Measurements from ENCODE around the gene MYO15A.

Gene MYO15A

GRCh38 chr17:18184143-18185031 is 75.8 kb downstream of the MYO15A start:
- Histone ChIP-seq H3K4me3 (ENCODE audit: low read depth in 1 of 2, low read length in 2 of 2) (peak overlapping the region; percentile 42 to 94), H3K79me2 (ENCODE audit: insufficient read depth, low read length) (peaks cover 60% of the 10 kb centered on the region), H3K4me1 (ENCODE audit: insufficient read depth, low read length) (peaks cover 64% of the 10 kb centered on the region), H2AFZ (ENCODE audit: low read depth, low read length) (peak overlapping the region; percentile 72; the same call in 1 of the 2 replicates), H3K27ac (ENCODE audit: low read length) (peak overlapping the region; percentile 95), H3K36me3 (ENCODE audit: insufficient read depth, low read length) (peaks cover 48% of the 10 kb centered on the region), H3K27me3 (ENCODE audit: insufficient read depth, low read length, poor library complexity) (no peaks in the 10 kb centered on the region), H4K20me1 (ENCODE audit: insufficient read depth, low read length) (peaks cover 51% of the 10 kb centered on the region), H3K9ac (ENCODE audit: low read depth, low read length) (peak overlapping the region; percentile 81), H3K9me3 (ENCODE audit: insufficient read depth, low read length, severe bottlenecking) (no peaks in the 10 kb centered on the region), H3K4me2 (ENCODE audit: insufficient read depth, low read length) (peak overlapping the region; percentile 97)
- no peak for TF ChIP-seq EZH2 (IDR thresholded peaks at IDR 0.05; ENCODE audit: borderline replicate concordance, low read depth, low read length, severe bottlenecking)
- TF ChIP-seq CTCF (IDR thresholded peaks at IDR 0.05; ENCODE audit: borderline replicate concordance, extremely low read depth, low read length, poor library complexity, severe bottlenecking), result no peak
- DNase-seq, result peak; percentile 59
- 0 out of 3 replicates have a peak, but pooled peaks have one; percentile 1 for ATAC-seq (ENCODE audit: insufficient read depth, low read depth)

GRCh38 chr17:18185391-18185790 is 76.8 kb downstream of the MYO15A start:
- H4K20me1 ChIP-seq (ENCODE audit: insufficient read depth, low read length), result peaks cover 59% of the 10 kb centered on the region
- DNase-seq (no peak), ATAC-seq (ENCODE audit: insufficient read depth, low read depth) (no peak)
- H3K27me3 ChIP-seq (ENCODE audit: insufficient read depth, low read length, poor library complexity), result no peaks in the 10 kb centered on the region
- peak overlapping the region; percentile 97 for H3K4me2 ChIP-seq (ENCODE audit: insufficient read depth, low read length)
- no peak overlapping the region for H2AFZ ChIP-seq (ENCODE audit: low read depth, low read length)
- TF ChIP-seq EZH2 (IDR thresholded peaks at IDR 0.05; ENCODE audit: borderline replicate concordance, low read depth, low read length, severe bottlenecking) (no peak), CTCF (IDR thresholded peaks at IDR 0.05; ENCODE audit: borderline replicate concordance, extremely low read depth, low read length, poor library complexity, severe bottlenecking) (no peak)
- H3K4me1 ChIP-seq (ENCODE audit: insufficient read depth, low read length), result peaks cover 71% of the 10 kb centered on the region
- peak overlapping the region; percentile 81 for H3K9ac ChIP-seq (ENCODE audit: low read depth, low read length)
- H3K9me3 ChIP-seq (ENCODE audit: insufficient read depth, low read length, severe bottlenecking), result no peaks in the 10 kb centered on the region
- peak overlapping the region; percentile 64 for H3K27ac ChIP-seq (ENCODE audit: low read length)
- H3K36me3 ChIP-seq (ENCODE audit: insufficient read depth, low read length), result peaks cover 58% of the 10 kb centered on the region
- peaks cover 70% of the 10 kb centered on the region for H3K79me2 ChIP-seq (ENCODE audit: insufficient read depth, low read length)
- H3K4me3 ChIP-seq (ENCODE audit: low read depth in 1 of 2, low read length in 2 of 2), result peak overlapping the region; percentile 42 to 94

GRCh38 chr17:18185832-18186626 is 77.5 kb downstream of the MYO15A start:
- Histone ChIP-seq H3K9me3 (ENCODE audit: insufficient read depth, low read length, severe bottlenecking) (no peaks in the 10 kb centered on the region), H3K27me3 (ENCODE audit: insufficient read depth, low read length, poor library complexity) (no peaks in the 10 kb centered on the region), H3K79me2 (ENCODE audit: insufficient read depth, low read length) (peaks cover 76% of the 10 kb centered on the region), H3K4me2 (ENCODE audit: insufficient read depth, low read length) (peak overlapping the region; percentile 97), H3K9ac (ENCODE audit: low read depth, low read length) (peak overlapping the region; percentile 81), H4K20me1 (ENCODE audit: insufficient read depth, low read length) (peaks cover 65% of the 10 kb centered on the region), H3K36me3 (ENCODE audit: insufficient read depth, low read length) (peaks cover 64% of the 10 kb centered on the region), H3K4me1 (ENCODE audit: insufficient read depth, low read length) (peaks cover 77% of the 10 kb centered on the region), H3K4me3 (ENCODE audit: low read depth in 1 of 2, low read length in 2 of 2) (peak overlapping the region; percentile 42 to 94), H3K27ac (ENCODE audit: low read length) (peak overlapping the region; percentile 64), H2AFZ (ENCODE audit: low read depth, low read length) (no peak overlapping the region)
- no peak for DNase-seq
- ATAC-seq (ENCODE audit: insufficient read depth, low read depth), result no peak
- TF ChIP-seq CTCF (IDR thresholded peaks at IDR 0.05; ENCODE audit: borderline replicate concordance, extremely low read depth, low read length, poor library complexity, severe bottlenecking), result no peak
- no peak for TF ChIP-seq EZH2 (IDR thresholded peaks at IDR 0.05; ENCODE audit: borderline replicate concordance, low read depth, low read length, severe bottlenecking)
